Thoracic aorta endothelial cell (primary cell): ENCODE data around the gene MDFIC2. TPM values are rescaled to one million over a fixed set of nuclear protein-coding genes. Genes with fewer than 3 reads are reported as not detected.

ENCODE experiments used
- total RNA-seq: library from RNA; depleted of rRNA; stranded (reverse); fragments of >200 nt; gene quantifications from 2 replicates; pipeline ENCODE4 v1.2.3, GENCODE V29; 2012

Gene MDFIC2
- not detected in 2 replicates for total RNA-seq

DNA sequence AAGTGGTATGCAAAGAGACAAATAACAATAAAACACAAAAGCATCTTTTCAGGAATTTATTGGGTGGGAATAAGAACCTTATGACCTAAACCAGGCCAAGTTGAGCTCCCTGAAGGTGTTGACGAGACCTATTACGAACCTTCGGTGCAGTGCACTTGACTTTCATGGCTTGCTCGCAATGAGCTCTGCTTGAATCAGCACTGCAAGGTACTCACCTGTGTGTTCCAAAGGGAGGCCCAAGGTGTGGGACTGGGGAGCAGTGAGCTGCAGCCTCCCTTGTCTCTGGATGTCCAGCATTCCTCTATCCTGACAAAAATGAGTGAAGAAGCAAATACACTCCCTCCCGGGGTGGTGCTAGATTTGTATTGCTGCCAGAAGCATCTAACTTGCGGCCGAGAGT is at the start of gene MDFIC2:
MDFIC2 (minus strand) TSS at position 303 of the 400 bp plus-strand sequence. CDS start 665 bp downstream, outside the sequence.

